PFSK-1 (cell line): ENCODE results near the gene LYPD6B.

Experiments
- POLR2AphosphoS5 ChIP-seq: IDR thresholded peaks from 2 replicates; pipeline ENCODE4 v1.6.1; 2012; ENCODE audit warnings: low read depth, mild to moderate bottlenecking, control low read depth, low read length, moderate library complexity
- REST ChIP-seq, 2 experiments: IDR thresholded peaks; 2 replicates each; pipeline versions ENCODE4 v1.6.1 to v1.8.0; 2011 to 2012; ENCODE audit warnings: low read depth in 2 of 2, low read length in 2 of 2, control low read depth in 1 of 2, inconsistent platforms in 1 of 2, mild to moderate bottlenecking in 1 of 2, moderate library complexity in 1 of 2; ENCODE audit not compliant: insufficient read depth in 1 of 2
- SIN3A ChIP-seq: IDR thresholded peaks from 2 replicates; pipeline ENCODE4 v1.6.1; 2012; ENCODE audit warnings: mild to moderate bottlenecking, low read length, moderate library complexity, borderline replicate concordance; ENCODE audit not compliant: insufficient read depth
- TAF1 ChIP-seq: IDR thresholded peaks from 2 replicates; pipeline ENCODE4 v1.6.1; 2012; ENCODE audit warnings: low read length, control low read depth, borderline replicate concordance; ENCODE audit not compliant: insufficient read depth

DNA sequence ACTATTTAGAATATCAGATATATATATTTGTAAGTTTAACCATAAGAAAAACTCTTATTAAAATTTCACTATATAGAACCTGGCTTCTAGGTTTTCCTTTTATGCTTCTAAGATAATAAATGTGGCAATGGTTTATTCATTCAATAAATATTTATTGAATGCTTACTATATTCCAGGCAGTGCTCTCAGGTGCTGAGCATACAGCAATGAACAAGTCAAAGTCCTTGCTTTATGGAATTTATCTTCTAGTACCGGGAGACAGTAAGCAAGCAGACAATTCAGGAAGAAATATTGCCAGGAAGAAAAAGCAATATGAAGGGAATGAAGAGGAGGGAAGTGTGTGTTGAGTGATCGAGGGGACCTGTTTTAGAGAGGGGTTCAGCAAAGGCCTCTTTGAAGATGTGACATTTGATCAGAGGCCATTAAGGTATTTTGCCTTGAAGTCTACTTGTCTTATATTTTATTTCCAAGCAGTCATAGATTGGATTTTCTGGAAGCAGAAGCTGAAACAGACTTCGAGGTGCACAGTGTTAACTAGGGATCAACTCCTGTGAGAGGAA is 197.4 kb downstream of the LYPD6B start:
- TF ChIP-seq POLR2AphosphoS5 (no peak), TAF1 (no peak), SIN3A (no peak), REST (IDR thresholded peaks at IDR 0.05; ENCODE audit: insufficient read depth in 1 of 2, low read depth in 2 of 2, low read length in 2 of 2) (no peak)
